ENCODE results near the gene SMIM13.

Gene SMIM13

GRCh38 chr6:11121851-11122250, 28.2 kb downstream of the SMIM13 start:
- DNase-seq (ENCODE audit: low read depth in 2 of 2): no peak

GRCh38 chr6:11122380-11122779, 28.7 kb downstream of the SMIM13 start:
- DNase-seq (ENCODE audit: low read depth in 2 of 2): no peak

GRCh38 chr6:11123978-11124377, 30.3 kb downstream of the SMIM13 start:
- DNase-seq (ENCODE audit: low read depth in 2 of 2): no peak

- no peak for DNase-seq (ENCODE audit: low read depth in 2 of 2)
Observed at GRCh38 chr6:11126876-11127275, 33.2 kb downstream of the SMIM13 start.

- no peak for DNase-seq (ENCODE audit: low read depth in 2 of 2)
Observed at GRCh38 chr6:11128608-11129007, 35.0 kb downstream of the SMIM13 start.

GRCh38 chr6:11129908-11130565, 36.4 kb downstream of the SMIM13 start:
- no peak for DNase-seq (ENCODE audit: low read depth in 2 of 2)

GRCh38 chr6:11130605-11131004, 37.0 kb downstream of the SMIM13 start:
- DNase-seq (ENCODE audit: low read depth in 2 of 2): no peak

- DNase-seq (ENCODE audit: low read depth in 2 of 2): no peak
Observed at GRCh38 chr6:11132194-11132888, 38.7 kb downstream of the SMIM13 start.

- no peak for DNase-seq (ENCODE audit: low read depth in 2 of 2)
Observed at GRCh38 chr6:11133281-11133680, 39.6 kb downstream of the SMIM13 start.

GRCh38 chr6:11136809-11137208, 43.2 kb downstream of the SMIM13 start:
- no peak for DNase-seq (ENCODE audit: low read depth in 2 of 2)

GRCh38 chr6:11139051-11139960, 45.7 kb downstream of the SMIM13 start:
- no peak for DNase-seq (ENCODE audit: low read depth in 2 of 2)

GRCh38 chr6:11140056-11140455, 46.4 kb downstream of the SMIM13 start:
- no peak for DNase-seq (ENCODE audit: low read depth in 2 of 2)

- no peak for DNase-seq (ENCODE audit: low read depth in 2 of 2)
Observed at GRCh38 chr6:11141295-11141694, 47.7 kb downstream of the SMIM13 start.

GRCh38 chr6:11142296-11143027, 48.8 kb downstream of the SMIM13 start:
- no peak for DNase-seq (ENCODE audit: low read depth in 2 of 2)

- no peak for DNase-seq (ENCODE audit: low read depth in 2 of 2)
Observed at GRCh38 chr6:11143394-11144371, 50.0 kb downstream of the SMIM13 start.

GRCh38 chr6:11144393-11144851, 50.8 kb downstream of the SMIM13 start:
- peak; percentile 39 to 45 for DNase-seq (ENCODE audit: low read depth in 2 of 2)

GRCh38 chr6:11146117-11146826, 52.6 kb downstream of the SMIM13 start:
- DNase-seq (ENCODE audit: low read depth in 2 of 2): no peak

- no peak for DNase-seq (ENCODE audit: low read depth in 2 of 2)
Observed at GRCh38 chr6:11149551-11149950, 55.9 kb downstream of the SMIM13 start.

GRCh38 chr6:11151488-11151887, 57.9 kb downstream of the SMIM13 start:
- DNase-seq (ENCODE audit: low read depth in 2 of 2): no peak

- DNase-seq (ENCODE audit: low read depth in 2 of 2): no peak
Observed at GRCh38 chr6:11152581-11152980, 58.9 kb downstream of the SMIM13 start.
